GM12801 (cell line): Measurements from ENCODE around the gene ACAA1.

ENCODE experiments used
- CTCF ChIP-seq: IDR thresholded peaks from one replicate; pipeline ENCODE4 v1.5.1; 2011; ENCODE audit warnings: control low read depth; ENCODE audit not compliant: insufficient read length; ENCODE audit errors: extremely low read depth

ACAA1 gene

GRCh38 chr3:38150780-38151528, 14.0 kb upstream of the ACAA1 start:
- TF ChIP-seq CTCF = no peak

GRCh38 chr3:38149708-38150107, 12.8 kb upstream of the ACAA1 start:
- no peak for TF ChIP-seq CTCF

GRCh38 chr3:38148311-38148882, 11.5 kb upstream of the ACAA1 start:
- TF ChIP-seq CTCF = no peak

GRCh38 chr3:38147421-38147820, 10.5 kb upstream of the ACAA1 start:
- no peak for TF ChIP-seq CTCF

- TF ChIP-seq CTCF = no peak
These were observed 9.6 kb upstream of the ACAA1 start for GRCh38 chr3:38146504-38146903.

DNA sequence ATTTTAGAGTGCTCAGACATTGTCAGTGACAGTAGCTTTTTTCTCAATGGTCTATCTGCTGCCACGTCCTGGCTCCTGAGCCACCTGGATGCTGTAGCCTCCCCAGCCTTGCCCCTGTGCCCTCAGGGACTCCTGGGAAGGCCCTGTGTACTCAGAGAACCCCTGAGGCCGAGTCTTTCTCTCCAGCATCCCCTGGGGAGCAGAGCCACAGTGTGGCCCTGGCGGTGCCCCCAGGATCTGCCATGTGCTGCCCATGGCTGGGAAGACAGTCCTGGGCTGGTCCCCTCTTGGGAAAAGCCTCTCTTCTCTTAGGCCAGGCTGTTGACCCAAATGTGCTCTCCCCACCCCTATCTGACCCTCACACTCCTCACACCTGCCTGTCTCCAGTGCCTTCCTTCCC, 6.6 kb upstream of the ACAA1 start:
- no peak for TF ChIP-seq CTCF

DNA sequence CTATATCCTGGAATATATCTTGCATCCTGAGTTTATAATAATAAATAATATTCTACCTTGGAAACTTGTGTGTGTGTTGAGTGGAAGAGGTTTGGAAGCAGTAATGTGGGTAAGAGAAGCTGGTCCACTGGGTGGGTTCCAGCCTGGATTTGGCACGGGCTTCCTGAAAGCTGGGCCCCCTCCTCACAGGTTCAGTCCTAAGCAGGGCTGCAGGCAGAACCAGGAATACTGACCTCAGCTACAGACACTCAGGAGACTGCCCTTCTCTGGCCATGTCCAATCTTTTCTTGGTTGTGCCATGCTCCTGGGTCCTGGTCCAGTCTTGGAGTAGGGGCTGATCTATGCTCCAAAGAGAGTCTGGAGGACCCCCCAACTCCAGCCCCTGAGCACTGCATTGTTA, 6.0 kb upstream of the ACAA1 start:
- TF ChIP-seq CTCF = no peak
